ENCODE results near the gene BLM. TPM values are rescaled to one million over a fixed set of nuclear protein-coding genes. Genes with fewer than 3 reads are reported as not detected.

BLM gene
- total RNA-seq, 1 experiment from 2014 or later = 13.1 TPM

Small RNA genes lying within 50 kb of the gene (small RNA-seq; reads per million reads assigned to genes)
- gene RF00093 (0.27 reads per million, percentile 24 among the genes with 10 or more reads in this experiment), gene RN7SL363P (not detected)

Other genes with a start within 250 kb of the BLM start
- gene CRTC3, start 187.4 kb upstream of the BLM start, total RNA-seq (2014; rRNA removed; shearing (Covaris generic)) = 9.9 and 10.4 TPM in 2 replicates
- gene FURIN, start 151.2 kb downstream of the BLM start, total RNA-seq (2014; rRNA removed; shearing (Covaris generic)) = 61.6 and 84.3 TPM in 2 replicates
- gene FES, start 167.2 kb downstream of the BLM start, total RNA-seq (2014; rRNA removed; shearing (Covaris generic)) = 8.8 and 15.0 TPM in 2 replicates
- 5.8 and 12.5 TPM in 2 replicates for gene MAN2A2, start 186.0 kb downstream of the BLM start, total RNA-seq (2014; rRNA removed; shearing (Covaris generic))
- 27.9 and 30.3 TPM in 2 replicates for gene HDDC3, start 215.2 kb downstream of the BLM start, total RNA-seq (2014; rRNA removed; shearing (Covaris generic))
- gene UNC45A, start 217.9 kb downstream of the BLM start, total RNA-seq (2014; rRNA removed; shearing (Covaris generic)) = 55.6 and 66.8 TPM in 2 replicates
- gene RCCD1, start 237.5 kb downstream of the BLM start, total RNA-seq (2014; rRNA removed; shearing (Covaris generic)) = 14.0 and 14.1 TPM in 2 replicates

Data from HT1080 (cell line).